Gastroesophageal sphincter (tissue), 4 donors: Measurements from ENCODE around the gene RGN. TPM values are rescaled to one million over a fixed set of nuclear protein-coding genes. Genes with fewer than 3 reads are reported as not detected.
A peak's percentile ranks its signal among the peaks of the same experiment; 100 is the strongest.

Source experiments
- ATAC-seq: fragments of 150-250 bp; one replicate; pipeline ENCODE4 v1.9.1; 2016; ENCODE audit warnings: mild to moderate bottlenecking, moderate library complexity
- H3K27ac ChIP-seq, 4 donors: fragments of 200-600 bp; sonication (generic) in 3 of 4; 1 replicate in 3 of 4; 2 replicates in 1 of 4; pipeline ENCODE4 v1.5.1; 2016 to 2019
- H3K27me3 ChIP-seq: fragments of 200-600 bp; sonication (generic); one replicate; pipeline ENCODE4 v1.5.1; 2019
- H3K36me3 ChIP-seq, 2 donors: fragments of 200-600 bp; sonication (generic); one replicate each; pipeline ENCODE4 v1.5.1; 2019; ENCODE audit warnings: control low read depth in 1 of 2
- H3K4me1 ChIP-seq, 3 donors: fragments of 200-600 bp; sonication (generic); 1 replicate in 2 of 3; 2 replicates in 1 of 3; pipeline ENCODE4 v1.5.1; 2016 to 2019; ENCODE audit warnings: control low read depth in 2 of 3
- H3K4me3 ChIP-seq, 2 donors: fragments of 200-600 bp; sonication (generic); one replicate each; pipeline ENCODE4 v1.5.1; 2019; ENCODE audit warnings: mild to moderate bottlenecking in 1 of 2, moderate library complexity in 1 of 2
- H3K9me3 ChIP-seq, 3 donors: fragments of 200-600 bp; sonication (generic); one replicate each; pipeline ENCODE4 v1.5.1; 2017 to 2019; ENCODE audit warnings: control low read depth in 2 of 3
- CTCF ChIP-seq, 4 experiments: fragments of 200-600 bp in 2 of 4; fragments of 450-650 bp in 2 of 4; sonication (generic) in 1 of 4; IDR thresholded peaks; one replicate each; pipeline ENCODE4 v1.5.1; 2017 to 2019; ENCODE audit warnings: antibody characterized with exemption in 4 of 4, mild to moderate bottlenecking in 2 of 4, moderate library complexity in 2 of 4
- EP300 ChIP-seq: sonication (generic); formaldehyde crosslinking; IDR thresholded peaks from one replicate; pipeline ENCODE4 v1.6.1; 2017; ENCODE audit warnings: antibody characterized with exemption, mild to moderate bottlenecking
- POLR2A ChIP-seq, 2 donors: fragments of 450-650 bp; IDR thresholded peaks; one replicate each; pipeline ENCODE4 v1.6.1; 2017; ENCODE audit warnings: antibody characterized with exemption in 2 of 2, mild to moderate bottlenecking in 2 of 2, moderate library complexity in 1 of 2
- POLR2AphosphoS5 ChIP-seq: sonication (generic); formaldehyde crosslinking; IDR thresholded peaks from one replicate; pipeline ENCODE4 v1.6.1; 2017; ENCODE audit warnings: antibody characterized with exemption
- WGBS, 2 donors: methylation state at CpG; one replicate each; pipeline ENCODE4 v1.1.5; 2018; ENCODE audit warnings: low coverage in 1 of 2; 5-methylcytosine and 5-hydroxymethylcytosine counted together
- total RNA-seq, 4 donors: library from RNA; depleted of rRNA; stranded (reverse); fragments of >200 nt; gene quantifications; one replicate each; pipeline ENCODE4 v1.1.0, GENCODE V29; 2016

RGN gene
- total RNA-seq = 10 to 100 TPM in 3 of 4 donors, 1 to 10 TPM in 1; 2.6 to 22.1 (median 11.8) TPM

- peak within 1 kb of the TSS; percentile 7 to 72 (median 68) for H3K27ac ChIP-seq
- H3K4me1 ChIP-seq = no peaks in the 10 kb centered on the region
- WGBS, 2 donors = 22 to 46% methylated on average over 9 to 10 of the region's 59 CpGs
- no peaks in the 10 kb centered on the region for H3K9me3 ChIP-seq
- peak; percentile 51 for ATAC-seq
- no peak for TF ChIP-seq CTCF (IDR thresholded peaks at IDR 0.05)
- H3K27me3 ChIP-seq = no peaks in the 10 kb centered on the region
- no peaks in the 10 kb centered on the region for H3K36me3 ChIP-seq
- peak within 1 kb of the TSS; percentile 46 to 52 for H3K4me3 ChIP-seq
Observed at GRCh38 chrX:47078129-47079043, at the start of gene RGN. TSS of gene RGN (plus strand) at chrX:47078443. CDS start at chrX:47081145, 2,702 bp downstream.

- no peak for ATAC-seq
Observed at GRCh38 chrX:47030339-47030738, 47.9 kb upstream of the RGN start.

GRCh38 chrX:47047989-47048388 lies 30.3 kb upstream of the RGN start:
- 55 to 80% methylated on average over 1 to 4 of the region's 5 CpGs for WGBS, 2 donors
- H3K9me3 ChIP-seq = no peaks in the 10 kb centered on the region
- no peaks in the 10 kb centered on the region for H3K4me1 ChIP-seq
- H3K27ac ChIP-seq = no peak overlapping the region
- no peak overlapping the region for H3K4me3 ChIP-seq
- H3K27me3 ChIP-seq = no peaks in the 10 kb centered on the region
- TF ChIP-seq CTCF (IDR thresholded peaks at IDR 0.05) (no peak), POLR2AphosphoS5 (no peak), EP300 (no peak), POLR2A (IDR thresholded peaks at IDR 0.05) (no peak)
- H3K36me3 ChIP-seq = no peaks in the 10 kb centered on the region
- no peak for ATAC-seq

More at GRCh38 chrX:47030339-47030738, 47.9 kb upstream of the RGN start:
- H3K4me1 ChIP-seq = no peaks in the 10 kb centered on the region
- H3K9me3 ChIP-seq = no peaks in the 10 kb centered on the region
- no peak overlapping the region for H3K4me3 ChIP-seq
- TF ChIP-seq POLR2AphosphoS5 (no peak), POLR2A (IDR thresholded peaks at IDR 0.05) (no peak), CTCF (IDR thresholded peaks at IDR 0.05) (peak; percentile 28 to 58 (median 44))
- no peaks in the 10 kb centered on the region for H3K36me3 ChIP-seq
- no peak overlapping the region for H3K27ac ChIP-seq
- H3K27me3 ChIP-seq = no peaks in the 10 kb centered on the region

DNA sequence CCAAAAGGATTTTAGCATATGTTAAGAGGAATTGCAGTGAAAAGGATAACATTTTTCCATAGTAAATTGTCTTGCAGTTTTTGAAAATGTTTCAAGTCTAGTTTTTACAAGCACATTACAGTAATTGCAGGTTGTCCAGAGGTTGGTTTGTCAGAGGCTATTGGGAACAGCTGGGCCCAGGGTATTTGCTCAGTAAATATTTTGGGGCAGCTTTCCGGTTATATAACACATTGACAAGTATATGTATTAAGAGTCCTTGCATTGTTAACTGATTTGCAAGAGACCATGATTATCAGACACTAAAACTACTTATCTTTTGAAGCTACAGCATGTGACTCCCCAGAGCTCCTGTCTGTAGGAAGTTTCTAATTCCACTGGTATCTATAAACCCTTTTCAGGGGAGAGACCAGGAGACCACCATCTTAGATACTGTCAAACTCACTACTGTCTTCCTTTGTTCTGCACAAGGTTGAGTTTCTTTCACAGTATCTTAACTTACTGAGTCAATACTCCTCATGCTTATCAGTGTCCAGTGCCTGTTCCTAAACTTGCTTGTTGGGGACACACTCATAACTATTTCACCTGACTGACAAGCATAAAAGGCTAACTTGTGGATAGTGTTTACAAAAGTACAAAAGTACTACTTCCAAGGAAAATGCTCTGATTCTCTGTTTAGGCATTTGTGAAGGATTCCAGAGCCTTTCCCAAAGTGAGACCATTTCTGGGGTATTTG lies 18.9 kb upstream of the RGN start:
- no peak overlapping the region for H3K4me3 ChIP-seq
- WGBS, 2 donors = 73 to 83% methylated on average over 1 of the region's 1 CpG
- ATAC-seq = no peak
- H3K27ac ChIP-seq = no peak overlapping the region
- H3K9me3 ChIP-seq = no peaks in the 10 kb centered on the region
- H3K4me1 ChIP-seq = no peaks in the 10 kb centered on the region
- H3K27me3 ChIP-seq = no peaks in the 10 kb centered on the region
- H3K36me3 ChIP-seq = peaks cover 0 to 25% of the 10 kb centered on the region in 2 donors
- no peak for TF ChIP-seq EP300
- no peak for TF ChIP-seq POLR2AphosphoS5
- TF ChIP-seq POLR2A (IDR thresholded peaks at IDR 0.05) = no peak
- TF ChIP-seq CTCF (IDR thresholded peaks at IDR 0.05) = no peak
